ENCODE results near the gene TMC1. TPM values are rescaled to one million over a fixed set of nuclear protein-coding genes. Genes with fewer than 3 reads are reported as not detected.

TMC1 gene
- polyA plus RNA-seq, 4 donors: 0.12 to 0.25 TPM; not detected in 2

- Histone ChIP-seq H3K9me3 (ENCODE audit: control insufficient read depth in 2 of 2, insufficient read depth in 1 of 2, low read depth in 1 of 2, low read length in 1 of 2) (peaks cover 0 to 3% of the 10 kb centered on the region in 2 donors), H3K36me3 (ENCODE audit: control insufficient read depth in 3 of 3, insufficient read depth in 2 of 3, low read depth in 1 of 3, low read length in 3 of 3) (peaks cover 0 to 7% (median 0%) of the 10 kb centered on the region in 3 donors), H3K27ac (ENCODE audit: low read depth in 1 of 3, low read length in 2 of 3) (no peak overlapping the region), H3K27me3 (ENCODE audit: control insufficient read depth in 3 of 3, insufficient read depth in 3 of 3, low read length in 3 of 3) (no peaks in the 10 kb centered on the region), H3K4me3 (ENCODE audit: low read depth in 1 of 3, low read length in 3 of 3) (no peak overlapping the region), H3K4me1 (ENCODE audit: control insufficient read depth in 3 of 3, insufficient read depth in 2 of 3, low read depth in 1 of 3, low read length in 2 of 3) (no peaks in the 10 kb centered on the region)
- FAIRE-seq: no peak
- DNase-seq: no peak
- WGBS, 3 donors: 41 to 72% (median 57%) methylated on average over 1 of the region's 1 CpG
These were observed 363.1 kb downstream of the TMC1 start for GRCh38 chr9:72884508-72884907.

Other genes starting within 250 kb of the TMC1 start
- 100 to 1,000 TPM in 1 of 4 donors, 10 to 100 TPM in 3; 38.9 to 137 (median 62.1) TPM for gene ZFAND5, start 156.4 kb upstream of the TMC1 start, polyA plus RNA-seq